GM18502 (cell line): ENCODE results near the gene HS1BP3.

Source experiments
- ATAC-seq: cut with Tn5 transposase; IDR thresholded peaks from one replicate; pipeline ENCODE4 v1.9.1; 2021; ENCODE audit warnings: mild to moderate bottlenecking; ENCODE audit not compliant: unreplicated experiment, poor library complexity

The HS1BP3 gene

GRCh38 chr2:20577495-20578235 is 73.2 kb downstream of the HS1BP3 start:
- no peak for ATAC-seq

GRCh38 chr2:20576598-20577115 is 74.2 kb downstream of the HS1BP3 start:
- peak; percentile 85 for ATAC-seq

GRCh38 chr2:20575935-20576597 is 74.8 kb downstream of the HS1BP3 start:
- ATAC-seq: peak; percentile 0

GRCh38 chr2:20575414-20575813 is 75.5 kb downstream of the HS1BP3 start:
- ATAC-seq: no peak

GRCh38 chr2:20574930-20575329 is 76.0 kb downstream of the HS1BP3 start:
- ATAC-seq: no peak

- no peak for ATAC-seq
These were observed 76.4 kb downstream of the HS1BP3 start for GRCh38 chr2:20574423-20574911.

- no peak for ATAC-seq
These were observed 77.1 kb downstream of the HS1BP3 start for GRCh38 chr2:20573620-20574422.

- ATAC-seq: no peak
These were observed 78.7 kb downstream of the HS1BP3 start for GRCh38 chr2:20572221-20572620.

GRCh38 chr2:20571644-20572215 is 79.2 kb downstream of the HS1BP3 start:
- no peak for ATAC-seq

- no peak for ATAC-seq
These were observed 79.7 kb downstream of the HS1BP3 start for GRCh38 chr2:20571231-20571630.

GRCh38 chr2:20570249-20570648 is 80.6 kb downstream of the HS1BP3 start:
- ATAC-seq: no peak

- no peak for ATAC-seq
These were observed 81.3 kb downstream of the HS1BP3 start for GRCh38 chr2:20569464-20570223.

- ATAC-seq: no peak
These were observed 82.1 kb downstream of the HS1BP3 start for GRCh38 chr2:20568501-20569463.

GRCh38 chr2:20567926-20568179 is 83.0 kb downstream of the HS1BP3 start:
- ATAC-seq: no peak
